SK-N-SH (cell line): Measurements from ENCODE around the gene SLC25A33. TPM values are rescaled to one million over a fixed set of nuclear protein-coding genes. Genes with fewer than 3 reads are reported as not detected.

Experiments used
- CTCF ChIA-PET: fragments of 300-600, 350-600 bp; formaldehyde crosslinking; extraction: SDS; loops from one replicate; lab custom pipeline; 2021; lab: Yijun Ruan, JAX
- POLR2A ChIA-PET: fragments of 350-600 bp; sonication (Branson Sonifier 250); formaldehyde crosslinking; extraction: SDS; loops from one replicate; lab custom pipeline; 2020; ENCODE audit warnings: antibody characterized with exemption, inconsistent platforms; lab: Yijun Ruan, JAX
- DNase-seq: peaks from one replicate; pipeline ENCODE4 v3.0.0; 2012
- H2AFZ ChIP-seq: fragments of 200-600 bp; sonication (generic); 2 replicates; pipeline ENCODE4 v1.8.1; 2016; ENCODE audit warnings: antibody characterized with exemption, mild to moderate bottlenecking, low read depth
- H3F3A ChIP-seq: fragments of 200-600 bp; sonication (generic); replicated peaks from 2 replicates; pipeline ENCODE3; 2016; ENCODE audit warnings: antibody characterized with exemption, mild to moderate bottlenecking; ENCODE audit not compliant: insufficient read depth
- H3K27ac ChIP-seq, 2 experiments: fragments of 200-500 bp in 1 of 2; fragments of 200-600 bp in 1 of 2; sonication (Bioruptor generic) in 1 of 2; sonication (generic), shearing (Covaris generic) in 1 of 2; 2 replicates each; pipeline versions ENCODE4 v1.5.1 to v1.6.1; 2014 to 2016; ENCODE audit warnings: low read depth in 2 of 2, inconsistent platforms in 1 of 2, low read length in 1 of 2, mild to moderate bottlenecking in 1 of 2, mixed read lengths in 1 of 2
- H3K27me3 ChIP-seq: fragments of 200-600 bp; sonication (generic), shearing (Covaris generic); 2 replicates; pipeline ENCODE4 v1.6.1; 2016; ENCODE audit warnings: mixed run types; ENCODE audit not compliant: insufficient read depth
- H3K36me3 ChIP-seq, 2 experiments: fragments of 200-500 bp in 1 of 2; fragments of 200-600 bp in 1 of 2; sonication (Bioruptor generic) in 1 of 2; sonication (generic) in 1 of 2; replicated peaks in 1 of 2; 2 replicates each; pipeline versions ENCODE3 to v1.5.1; 2014 to 2016; ENCODE audit warnings: low read length in 1 of 2, mild to moderate bottlenecking in 1 of 2; ENCODE audit not compliant: insufficient read depth in 2 of 2, control insufficient read depth in 1 of 2
- H3K4me1 ChIP-seq, 2 experiments: fragments of 200-500 bp in 1 of 2; fragments of 200-600 bp in 1 of 2; sonication (Bioruptor generic) in 1 of 2; sonication (generic), shearing (Covaris generic) in 1 of 2; 2 replicates each; pipeline versions ENCODE4 v1.5.1 to v1.6.1; 2014 to 2016; ENCODE audit warnings: low read depth in 1 of 2, low read length in 1 of 2, mixed run types in 1 of 2; ENCODE audit not compliant: insufficient read depth in 2 of 2, control insufficient read depth in 1 of 2
- H3K4me2 ChIP-seq: fragments of 200-600 bp; sonication (generic), shearing (Covaris generic); 2 replicates; pipeline ENCODE4 v1.6.1; 2017; ENCODE audit warnings: mixed run types
- H3K4me3 ChIP-seq, 2 experiments: fragments of 200-500 bp in 1 of 2; fragments of 200-600 bp in 1 of 2; sonication (Bioruptor generic) in 1 of 2; sonication (generic), shearing (Covaris generic) in 1 of 2; 2 replicates each; pipeline versions ENCODE4 v1.5.1 to v1.8.1; 2014 to 2016; ENCODE audit warnings: low read depth in 2 of 2, inconsistent platforms in 1 of 2, low read length in 1 of 2, mild to moderate bottlenecking in 1 of 2, mixed read lengths in 1 of 2, moderate library complexity in 1 of 2
- H3K79me2 ChIP-seq: fragments of 200-600 bp; sonication (generic); 2 replicates; pipeline ENCODE4 v1.8.1; 2017; ENCODE audit warnings: mild to moderate bottlenecking; ENCODE audit not compliant: insufficient read depth
- H3K9ac ChIP-seq: fragments of 200-600 bp; sonication (generic); 2 replicates; pipeline ENCODE4 v1.6.1; 2017; ENCODE audit warnings: mixed run types
- H3K9me2 ChIP-seq: fragments of 200-600 bp; sonication (generic); 2 replicates; pipeline ENCODE4 v1.6.1; 2017; ENCODE audit warnings: mixed run types
- H3K9me3 ChIP-seq: fragments of 200-600 bp; sonication (generic); 2 replicates; pipeline ENCODE4 v1.6.1; 2017; ENCODE audit warnings: mixed run types, mild to moderate bottlenecking, moderate library complexity
- H4K20me1 ChIP-seq: fragments of 200-600 bp; sonication (generic); 2 replicates; pipeline ENCODE4 v1.6.1; 2017; ENCODE audit warnings: mild to moderate bottlenecking, mixed run types; ENCODE audit not compliant: insufficient read depth
- CHD2 ChIP-seq: fragments of 150-350 bp; IDR thresholded peaks from 2 replicates; pipeline ENCODE4 v1.6.1; 2018; ENCODE audit warnings: low read length; ENCODE audit not compliant: partially characterized antibody
- ELF1 ChIP-seq: IDR thresholded peaks from 2 replicates; pipeline ENCODE4 v1.4.0; 2012
- FOXJ3 ChIP-seq: sonication (generic); formaldehyde crosslinking; IDR thresholded peaks from 2 replicates; pipeline ENCODE4 v1.5.1; 2020; ENCODE audit warnings: mild to moderate bottlenecking, missing genetic modification reagents
- GATA2 ChIP-seq: sonication (generic); formaldehyde crosslinking; IDR thresholded peaks from 2 replicates; pipeline ENCODE4 v1.5.0; 2020; ENCODE audit warnings: mild to moderate bottlenecking, missing genetic modification reagents
- IRF3 ChIP-seq: fragments of 150-350 bp; IDR thresholded peaks from 2 replicates; pipeline ENCODE4 v1.6.1; 2016; ENCODE audit warnings: mild to moderate bottlenecking, low read depth, low read length
- MAX ChIP-seq: IDR thresholded peaks from 2 replicates; pipeline ENCODE4 v1.4.0; 2012; ENCODE audit warnings: low read depth
- MXI1 ChIP-seq: IDR thresholded peaks from 2 replicates; pipeline ENCODE4 v1.6.1; 2012; ENCODE audit warnings: mild to moderate bottlenecking, low read depth, low read length, improper control_type of control experiment
- PBX3 ChIP-seq: IDR thresholded peaks from 2 replicates; pipeline ENCODE4; 2012
- RXRA ChIP-seq: IDR thresholded peaks from 2 replicates; pipeline ENCODE4 v1.4.0; 2012; ENCODE audit warnings: low read depth, mild to moderate bottlenecking, borderline replicate concordance
- TAF1 ChIP-seq: IDR thresholded peaks from 2 replicates; pipeline ENCODE4 v1.6.1; 2012; ENCODE audit warnings: low read depth, mild to moderate bottlenecking, low read length, moderate library complexity, borderline replicate concordance
- YY1 ChIP-seq: IDR thresholded peaks from 2 replicates; pipeline ENCODE4 v1.4.0; 2012; ENCODE audit warnings: low read depth, mild to moderate bottlenecking
- ZBTB33 ChIP-seq: IDR thresholded peaks from 2 replicates; pipeline ENCODE4 v1.4.0; 2012; ENCODE audit warnings: low read depth, borderline replicate concordance
- WGBS: methylation state at CpG from one replicate; pipeline ENCODE4 v1.1.6; 2017; ENCODE audit warnings: low lambda C conversion rate; 5-methylcytosine and 5-hydroxymethylcytosine counted together
- polyA plus RNA-seq, 3 experiments: library from polyadenylated mRNA; depleted of rRNA; stranded (reverse); fragments of >200 nt; gene quantifications; 2 replicates each; pipeline ENCODE4 v1.2.3, GENCODE V29; 2012

SLC25A33 gene
- polyA plus RNA-seq, 1 of the 3 experiments (the other 2 are of a cell fraction) = 4.8 TPM

GRCh38 chr1:9601942-9602793 is 62.9 kb downstream of the SLC25A33 start:
- Histone ChIP-seq H3K4me2 (no peak overlapping the region), H3K4me1 (peaks cover 0 to 45% of the 10 kb centered on the region in 2 experiments; a peak in 2 of 4 replicates), H3K9me2 (no peaks in the 10 kb centered on the region), H3K4me3 (no peak overlapping the region), H4K20me1 (no peaks in the 10 kb centered on the region), H3K79me2 (no peaks in the 10 kb centered on the region), H3K27me3 (no peaks in the 10 kb centered on the region), H3K27ac (no peak overlapping the region; a peak in 1 of 4 replicates), H3K9ac (no peak overlapping the region), H3F3A (no peaks in the 10 kb centered on the region), H3K9me3 (no peaks in the 10 kb centered on the region), H3K36me3 (peaks cover 0 to 45% of the 10 kb centered on the region in 2 experiments), H2AFZ (no peak overlapping the region)
- WGBS = 100% methylated on average over 9 of the region's 26 CpGs
- DNase-seq = no peak
- CTCF ChIA-PET = interaction anchor here (1.6 to 3.4 kb wide), 3 partner anchors 10 to 111 kb away, joined by 6 to 51 read pairs (median 7); partner anchors contain the start of gene TMEM201
- POLR2A ChIA-PET = no interaction called here
- TF ChIP-seq MAX (no peak), RXRA (no peak), ZBTB33 (no peak), IRF3 (no peak), MXI1 (no peak), CHD2 (no peak), PBX3 (no peak), TAF1 (no peak), GATA2 (CRISPR knock-in tag) (no peak), YY1 (no peak), FOXJ3 (CRISPR knock-in tag) (no peak), ELF1 (no peak)
